HepG2 (cell line): ENCODE data around the gene L3MBTL1. TPM values are rescaled to one million over a fixed set of nuclear protein-coding genes. Genes with fewer than 3 reads are reported as not detected.

Experiments used
- AKAP8 ChIP-seq: sonication (generic); formaldehyde crosslinking; IDR thresholded peaks from 2 replicates; pipeline ENCODE4 v1.5.1; 2020; ENCODE audit warnings: mild to moderate bottlenecking, missing genetic modification reagents
- ATF7-NPFF ChIP-seq: sonication (generic); formaldehyde crosslinking; IDR thresholded peaks from 2 replicates; pipeline ENCODE4 v1.8.1; 2023; ENCODE audit warnings: mild to moderate bottlenecking, low read depth, missing genetic modification reagents, moderate library complexity
- BHLHE40 ChIP-seq: IDR thresholded peaks from 2 replicates; pipeline ENCODE4 v1.6.1; 2011; ENCODE audit warnings: low read length, improper control_type of control experiment
- CENPT ChIP-seq: sonication (generic); formaldehyde crosslinking; IDR thresholded peaks from 2 replicates; pipeline ENCODE4 v1.8.0; 2022; ENCODE audit warnings: low read depth, mild to moderate bottlenecking, moderate library complexity, missing genetic modification reagents
- DMAP1 ChIP-seq: IDR thresholded peaks from 2 replicates; pipeline ENCODE4 v1.6.1; 2016
- ELF4 ChIP-seq: sonication (generic); formaldehyde crosslinking; IDR thresholded peaks from 2 replicates; pipeline ENCODE4 v1.5.0; 2020; ENCODE audit warnings: missing genetic modification reagents, mild to moderate bottlenecking, moderate library complexity, borderline replicate concordance
- FOXP1 ChIP-seq, 2 experiments: fragments of 450-650 bp in 1 of 2; IDR thresholded peaks; 2 replicates each; pipeline ENCODE4 v1.6.1; 2017 to 2018; ENCODE audit warnings: antibody characterized with exemption in 1 of 2
- GLI4 ChIP-seq: sonication (generic); formaldehyde crosslinking; IDR thresholded peaks from 2 replicates; pipeline ENCODE4 v1.5.1; 2020; ENCODE audit warnings: missing genetic modification reagents, mild to moderate bottlenecking, moderate library complexity, borderline replicate concordance
- HCFC1 ChIP-seq: fragments of 150-350 bp; IDR thresholded peaks from 2 replicates; pipeline ENCODE4 v1.6.1; 2014; ENCODE audit warnings: low read depth, low read length
- NR2F2 ChIP-seq: IDR thresholded peaks from 2 replicates; pipeline ENCODE4 v1.6.1; 2012; ENCODE audit warnings: low read depth, inconsistent platforms, borderline replicate concordance
- RELA ChIP-seq: sonication (generic); formaldehyde crosslinking; IDR thresholded peaks from 2 replicates; pipeline ENCODE4 v1.4.0; 2020; ENCODE audit warnings: missing genetic modification reagents
- SIN3A ChIP-seq: IDR thresholded peaks from 2 replicates; pipeline ENCODE4 v1.6.1; 2011; ENCODE audit warnings: low read depth, mild to moderate bottlenecking, control low read depth, low read length, borderline replicate concordance
- SMAD9 ChIP-seq: sonication (generic); formaldehyde crosslinking; IDR thresholded peaks from 2 replicates; pipeline ENCODE4 v1.5.1; 2020; ENCODE audit warnings: mild to moderate bottlenecking, missing genetic modification reagents
- SNRNP70 ChIP-seq: fragments of 200-400 bp; formaldehyde crosslinking; IDR thresholded peaks from 2 replicates; pipeline ENCODE4 v1.6.1; 2017; ENCODE audit warnings: mild to moderate bottlenecking, low read depth, low read length, moderate library complexity
- ZNF124 ChIP-seq: sonication (generic); formaldehyde crosslinking; IDR thresholded peaks from 2 replicates; pipeline ENCODE4 v1.4.0; 2020; ENCODE audit warnings: missing genetic modification reagents
- ZNF251 ChIP-seq: sonication (generic); formaldehyde crosslinking; IDR thresholded peaks from 2 replicates; pipeline ENCODE4 v1.9.0; 2021; ENCODE audit warnings: mild to moderate bottlenecking, missing genetic modification reagents
- ZNF331 ChIP-seq: sonication (generic); formaldehyde crosslinking; IDR thresholded peaks from 2 replicates; pipeline ENCODE4 v1.4.0; 2020; ENCODE audit warnings: missing genetic modification reagents
- ZNF552 ChIP-seq: sonication (generic); formaldehyde crosslinking; IDR thresholded peaks from 2 replicates; pipeline ENCODE4 v1.9.0; 2022; ENCODE audit warnings: missing genetic modification reagents, mild to moderate bottlenecking, borderline replicate concordance
- ZNF747 ChIP-seq: sonication (generic); formaldehyde crosslinking; IDR thresholded peaks from 2 replicates; pipeline ENCODE4 v1.8.1; 2023; ENCODE audit warnings: missing genetic modification reagents, mild to moderate bottlenecking, borderline replicate concordance
- polyA plus RNA-seq, 8 experiments: library from polyadenylated mRNA; depleted of rRNA in 3 of 8; stranded (reverse) in 7 of 8; unstranded in 1 of 8; fragments of >200 nt; fragmentation: Illumina TruSeq in 4 of 8; extraction: Trizol in 4 of 8; gene quantifications; 2 replicates each; pipeline versions ENCODE4 v1.2.1 to v1.2.3, GENCODE V29; 2011 to 2016; ENCODE audit warnings: low read depth in 4 of 8, missing spikeins in 1 of 8, mixed read lengths in 1 of 8; ENCODE audit not compliant: insufficient read depth in 1 of 8
- total RNA-seq, 5 experiments: library from RNA; depleted of rRNA; stranded (reverse); fragments of >200 nt; fragmentation: Illumina TruSeq; extraction: Trizol; gene quantifications; 2 replicates each; pipeline ENCODE4 v1.2.3, GENCODE V29; 2016; ENCODE audit warnings: low read depth in 1 of 5
- TF ChIP-seq, protein P1 (sequence below): sonication (generic); formaldehyde crosslinking; IDR thresholded peaks from 2 replicates; pipeline ENCODE4 v1.4.0; 2020; ENCODE audit warnings: missing genetic modification reagents, borderline replicate concordance
- TF ChIP-seq, protein P2 (sequence below): sonication (generic); formaldehyde crosslinking; IDR thresholded peaks from 2 replicates; pipeline ENCODE4 v1.4.0; 2020; ENCODE audit warnings: mild to moderate bottlenecking, missing genetic modification reagents
- TF ChIP-seq, protein P3 (sequence below): IDR thresholded peaks from 2 replicates; pipeline ENCODE4 v1.6.1; 2016; ENCODE audit warnings: missing biosample characterization, missing genetic modification reagents, low read depth

L3MBTL1 gene
- total and polyA plus RNA-seq, 2 of the 13 experiments (the other 11 are each of a cell fraction or from before 2014, with no cell fraction given): 9.0 to 17.8 TPM

DNA sequence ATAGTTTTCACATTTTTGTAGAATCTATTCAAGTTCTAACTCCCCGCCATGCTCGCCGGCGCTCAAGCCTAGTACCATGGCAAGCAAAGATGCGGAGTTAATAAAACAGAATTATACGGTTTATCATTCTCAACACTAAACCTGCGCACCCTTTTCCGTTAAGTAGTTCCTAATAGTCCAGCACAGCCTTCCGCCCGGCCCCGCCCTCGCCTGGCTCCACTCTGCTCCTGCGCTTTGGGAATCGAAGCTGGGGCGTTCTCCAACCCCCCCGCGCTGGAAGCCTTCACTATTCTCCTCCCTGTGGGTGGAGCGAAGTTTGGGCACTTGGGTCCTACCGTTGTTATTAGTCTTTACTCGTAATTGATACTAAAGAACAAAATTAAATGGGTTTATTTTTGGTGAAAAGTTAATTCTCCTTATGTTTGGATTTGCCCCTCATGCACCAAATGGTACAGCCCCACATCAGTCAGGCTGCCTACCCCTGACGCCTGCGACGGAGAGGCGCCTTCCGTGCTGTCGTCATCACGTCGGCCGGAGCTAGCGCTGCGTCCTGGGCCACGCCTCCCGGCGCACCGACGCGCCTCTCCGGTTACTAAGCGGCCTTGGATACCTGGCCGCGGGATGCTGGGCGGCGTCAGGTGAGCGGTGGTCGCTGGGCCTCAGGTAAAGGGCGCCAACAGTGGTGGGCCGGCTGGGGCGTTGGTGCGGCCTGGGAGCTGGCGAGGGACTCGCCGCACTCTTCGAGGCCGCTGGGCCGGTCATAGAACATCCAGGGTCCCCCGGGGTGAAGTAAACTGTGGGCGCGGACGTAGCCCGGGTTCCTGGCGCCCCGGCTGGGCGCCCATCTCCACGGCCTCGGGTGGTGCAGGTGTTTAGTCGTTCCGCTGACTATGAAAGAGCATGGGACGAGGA lies 83.2 kb downstream of the L3MBTL1 start, which contains the start of gene IFT52 (continued):
- TF ChIP-seq, protein P1, sequence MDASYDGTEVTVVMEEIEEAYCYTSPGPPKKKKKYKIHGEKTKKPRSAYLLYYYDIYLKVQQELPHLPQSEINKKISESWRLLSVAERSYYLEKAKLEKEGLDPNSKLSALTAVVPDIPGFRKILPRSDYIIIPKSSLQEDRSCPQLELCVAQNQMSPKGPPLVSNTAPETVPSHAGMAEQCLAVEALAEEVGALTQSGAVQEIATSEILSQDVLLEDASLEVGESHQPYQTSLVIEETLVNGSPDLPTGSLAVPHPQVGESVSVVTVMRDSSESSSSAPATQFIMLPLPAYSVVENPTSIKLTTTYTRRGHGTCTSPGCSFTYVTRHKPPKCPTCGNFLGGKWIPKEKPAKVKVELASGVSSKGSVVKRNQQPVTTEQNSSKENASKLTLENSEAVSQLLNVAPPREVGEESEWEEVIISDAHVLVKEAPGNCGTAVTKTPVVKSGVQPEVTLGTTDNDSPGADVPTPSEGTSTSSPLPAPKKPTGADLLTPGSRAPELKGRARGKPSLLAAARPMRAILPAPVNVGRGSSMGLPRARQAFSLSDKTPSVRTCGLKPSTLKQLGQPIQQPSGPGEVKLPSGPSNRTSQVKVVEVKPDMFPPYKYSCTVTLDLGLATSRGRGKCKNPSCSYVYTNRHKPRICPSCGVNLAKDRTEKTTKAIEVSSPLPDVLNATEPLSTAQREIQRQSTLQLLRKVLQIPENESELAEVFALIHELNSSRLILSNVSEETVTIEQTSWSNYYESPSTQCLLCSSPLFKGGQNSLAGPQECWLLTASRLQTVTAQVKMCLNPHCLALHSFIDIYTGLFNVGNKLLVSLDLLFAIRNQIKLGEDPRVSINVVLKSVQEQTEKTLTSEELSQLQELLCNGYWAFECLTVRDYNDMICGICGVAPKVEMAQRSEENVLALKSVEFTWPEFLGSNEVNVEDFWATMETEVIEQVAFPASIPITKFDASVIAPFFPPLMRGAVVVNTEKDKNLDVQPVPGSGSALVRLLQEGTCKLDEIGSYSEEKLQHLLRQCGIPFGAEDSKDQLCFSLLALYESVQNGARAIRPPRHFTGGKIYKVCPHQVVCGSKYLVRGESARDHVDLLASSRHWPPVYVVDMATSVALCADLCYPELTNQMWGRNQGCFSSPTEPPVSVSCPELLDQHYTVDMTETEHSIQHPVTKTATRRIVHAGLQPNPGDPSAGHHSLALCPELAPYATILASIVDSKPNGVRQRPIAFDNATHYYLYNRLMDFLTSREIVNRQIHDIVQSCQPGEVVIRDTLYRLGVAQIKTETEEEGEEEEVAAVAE (CRISPR knock-in tag): peak; percentile 88; the same call in 1 of the 2 replicates
- TF ChIP-seq CENPT (CRISPR knock-in tag): no peak
- TF ChIP-seq NR2F2: peak; percentile 25; the same call in 1 of the 2 replicates
- TF ChIP-seq ATF7-NPFF: peak; percentile 55; the same call in 1 of the 2 replicates
- TF ChIP-seq ZNF552: peak; percentile 75; the same call in 1 of the 2 replicates
- no peak for TF ChIP-seq FOXP1 (IDR thresholded peaks at IDR 0.05)
- no peak; the same call in 1 of the 2 replicates for TF ChIP-seq FOXP1 (CRISPR knock-in tag; IDR thresholded peaks at IDR 0.05)
- peak; percentile 96 for TF ChIP-seq BHLHE40
- TF ChIP-seq HCFC1: peak; percentile 28; the same call in 1 of the 2 replicates
- TF ChIP-seq GLI4 (CRISPR knock-in tag): peak; percentile 92
- TF ChIP-seq, protein P2, sequence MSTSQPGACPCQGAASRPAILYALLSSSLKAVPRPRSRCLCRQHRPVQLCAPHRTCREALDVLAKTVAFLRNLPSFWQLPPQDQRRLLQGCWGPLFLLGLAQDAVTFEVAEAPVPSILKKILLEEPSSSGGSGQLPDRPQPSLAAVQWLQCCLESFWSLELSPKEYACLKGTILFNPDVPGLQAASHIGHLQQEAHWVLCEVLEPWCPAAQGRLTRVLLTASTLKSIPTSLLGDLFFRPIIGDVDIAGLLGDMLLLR (CRISPR knock-in tag): peak; percentile 80; the same call in 1 of the 2 replicates
- peak; percentile 85 for TF ChIP-seq DMAP1 (CRISPR knock-in tag)
- peak; percentile 96 for TF ChIP-seq SIN3A
- peak; percentile 81; the same call in 1 of the 2 replicates for TF ChIP-seq ZNF124 (CRISPR knock-in tag)
- TF ChIP-seq SNRNP70: no peak
- TF ChIP-seq ELF4 (CRISPR knock-in tag): no peak; the same call in 1 of the 2 replicates
- TF ChIP-seq ZNF251 (CRISPR knock-in tag): no peak
- no peak; the same call in 1 of the 2 replicates for TF ChIP-seq SMAD9 (CRISPR knock-in tag)
- no peak; the same call in 1 of the 2 replicates for TF ChIP-seq ZNF747 (CRISPR knock-in tag)
- TF ChIP-seq ZNF331 (CRISPR knock-in tag): peak; percentile 53
- TF ChIP-seq AKAP8: no peak
- TF ChIP-seq, protein P3, sequence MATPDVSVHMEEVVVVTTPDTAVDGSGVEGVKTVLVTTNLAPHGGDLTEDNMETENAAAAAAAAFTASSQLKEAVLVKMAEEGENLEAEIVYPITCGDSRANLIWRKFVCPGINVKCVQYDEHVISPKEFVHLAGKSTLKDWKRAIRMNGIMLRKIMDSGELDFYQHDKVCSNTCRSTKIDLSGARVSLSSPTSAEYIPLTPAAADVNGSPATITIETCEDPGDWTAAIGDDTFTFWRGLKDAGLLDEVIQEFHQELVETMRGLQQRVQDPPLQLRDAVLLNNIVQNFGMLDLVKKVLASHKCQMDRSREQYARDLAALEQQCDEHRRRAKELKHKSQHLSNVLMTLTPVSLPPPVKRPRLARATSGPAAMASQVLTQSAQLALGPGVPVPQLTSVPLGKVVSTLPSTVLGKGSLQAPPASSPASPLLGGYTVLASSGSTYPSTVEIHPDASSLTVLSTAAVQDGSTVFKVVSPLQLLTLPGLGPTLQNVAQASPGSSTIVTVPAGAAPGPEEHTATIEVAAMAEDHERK (CRISPR knock-in tag): peak; percentile 99
- no peak for TF ChIP-seq RELA
